Skeletal muscle cell (primary cell): ENCODE measurements around the gene RPRML.
"Not testable (repeated sequence)": the region's sequence is repeated elsewhere in the genome, so short reads cannot be mapped to it uniquely, and the experiment has no call there.

ENCODE experiments used
- DNase-seq: peaks from one replicate; pipeline ENCODE4 v3.0.0-alpha.2; 2010; ENCODE audit warnings: low read depth
- H3K4me3 ChIP-seq: 2 replicates; pipeline ENCODE4 v1.5.1; 2011; ENCODE audit warnings: low read depth, mild to moderate bottlenecking, control low read depth, low read length, moderate library complexity

The RPRML gene

DNA sequence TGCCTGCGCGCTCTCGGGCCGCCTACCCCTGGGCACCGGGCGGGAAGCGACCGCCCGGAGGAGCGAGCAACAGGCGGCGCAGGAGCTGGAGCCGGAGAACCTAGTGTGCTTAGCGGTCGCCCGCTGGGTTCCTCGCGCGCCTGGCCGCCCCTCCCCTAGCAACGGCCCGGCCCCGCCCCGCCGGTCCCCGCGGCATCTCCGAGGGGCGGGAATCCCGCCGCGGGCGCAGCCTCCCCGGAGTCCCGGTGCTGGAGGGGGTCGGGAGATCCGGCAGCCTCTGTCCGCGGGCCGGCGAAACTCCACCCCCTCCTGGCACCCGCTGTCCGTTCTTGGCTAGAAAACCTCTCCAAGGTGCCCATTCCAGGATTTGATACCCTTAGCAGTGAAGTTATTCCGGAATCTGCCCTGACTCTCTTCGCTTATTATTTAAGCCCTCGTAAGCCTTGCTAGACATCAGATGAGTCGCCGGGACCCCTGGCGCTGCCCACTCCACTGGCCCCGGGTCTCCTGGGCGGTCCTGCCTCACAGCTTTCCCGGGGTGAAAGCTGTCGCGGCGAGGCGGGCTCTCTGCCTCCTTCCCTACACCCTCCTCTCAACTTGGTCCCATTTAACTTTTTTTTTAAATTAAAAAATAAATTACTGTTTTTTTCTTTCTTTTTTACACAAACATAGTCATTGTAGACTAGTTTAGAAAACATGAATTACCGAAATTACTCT is at the start of gene RPRML:
Gene RPRML (minus strand): TSS at position 107 of the 717 bp plus-strand sequence. CDS start 246 bp downstream, outside the sequence.
- peak within 1 kb of the TSS; percentile 53 for H3K4me3 ChIP-seq
- DNase-seq: no peak

DNA sequence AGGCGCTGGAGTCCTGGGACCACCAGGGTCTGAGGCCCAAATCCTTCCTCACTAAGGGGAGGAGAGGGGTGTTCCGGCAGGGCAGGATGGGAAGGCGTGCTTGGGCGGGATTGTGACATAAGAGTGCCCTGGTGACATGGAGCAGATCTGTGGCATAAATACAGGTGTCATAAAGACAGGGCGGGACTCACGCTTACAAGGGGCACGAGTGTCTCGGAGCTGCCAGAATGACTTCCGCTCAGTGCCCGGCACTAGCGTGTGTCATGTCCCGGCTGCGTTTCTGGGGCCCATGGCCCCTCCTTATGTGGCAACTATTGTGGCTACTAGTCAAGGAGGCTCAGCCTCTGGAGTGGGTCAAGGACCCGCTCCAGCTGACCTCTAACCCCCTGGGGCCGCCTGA is 37.9 kb upstream of the RPRML start:
- DNase-seq, H3K4me3 ChIP-seq: not testable (repeated sequence)

DNA sequence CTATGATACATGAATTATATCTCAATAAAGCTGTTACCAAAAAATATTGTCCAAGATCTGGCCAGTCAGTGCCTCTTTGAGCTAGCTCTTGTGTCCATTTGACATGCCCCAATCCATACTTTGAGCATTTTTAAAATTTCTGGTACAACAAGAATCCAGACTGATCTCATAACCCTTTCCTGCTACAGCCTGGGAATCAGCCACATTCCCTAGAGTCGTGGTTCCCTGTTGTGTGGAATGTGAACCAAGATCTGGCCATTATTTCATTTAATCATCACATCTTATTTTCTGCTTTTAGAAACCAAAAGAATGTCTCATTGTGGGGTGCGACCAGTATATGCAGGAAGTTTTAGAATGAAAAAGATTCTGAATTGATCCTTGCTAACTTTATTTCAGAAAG is 34.3 kb upstream of the RPRML start:
- DNase-seq: no peak
- H3K4me3 ChIP-seq: no peak overlapping the region

DNA sequence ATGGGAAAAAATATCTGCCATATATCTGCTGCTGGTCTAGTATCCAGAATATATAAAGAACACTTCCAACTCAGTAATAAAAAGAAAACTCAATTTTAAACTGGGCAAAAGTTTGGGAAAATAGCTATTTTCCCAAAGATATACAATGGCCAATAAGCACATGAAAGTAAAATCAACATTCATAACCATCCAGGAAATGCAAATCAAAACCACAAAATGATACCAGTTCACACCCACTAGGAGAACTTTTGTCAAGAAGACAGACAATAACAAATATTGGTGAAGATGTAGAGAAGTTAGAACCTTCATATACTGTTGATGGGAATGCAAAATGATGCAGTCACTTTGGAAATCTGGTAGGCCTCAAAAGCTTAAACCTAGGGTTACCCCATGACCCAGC is 33.4 kb upstream of the RPRML start:
- no peak for DNase-seq
- no peak overlapping the region for H3K4me3 ChIP-seq

DNA sequence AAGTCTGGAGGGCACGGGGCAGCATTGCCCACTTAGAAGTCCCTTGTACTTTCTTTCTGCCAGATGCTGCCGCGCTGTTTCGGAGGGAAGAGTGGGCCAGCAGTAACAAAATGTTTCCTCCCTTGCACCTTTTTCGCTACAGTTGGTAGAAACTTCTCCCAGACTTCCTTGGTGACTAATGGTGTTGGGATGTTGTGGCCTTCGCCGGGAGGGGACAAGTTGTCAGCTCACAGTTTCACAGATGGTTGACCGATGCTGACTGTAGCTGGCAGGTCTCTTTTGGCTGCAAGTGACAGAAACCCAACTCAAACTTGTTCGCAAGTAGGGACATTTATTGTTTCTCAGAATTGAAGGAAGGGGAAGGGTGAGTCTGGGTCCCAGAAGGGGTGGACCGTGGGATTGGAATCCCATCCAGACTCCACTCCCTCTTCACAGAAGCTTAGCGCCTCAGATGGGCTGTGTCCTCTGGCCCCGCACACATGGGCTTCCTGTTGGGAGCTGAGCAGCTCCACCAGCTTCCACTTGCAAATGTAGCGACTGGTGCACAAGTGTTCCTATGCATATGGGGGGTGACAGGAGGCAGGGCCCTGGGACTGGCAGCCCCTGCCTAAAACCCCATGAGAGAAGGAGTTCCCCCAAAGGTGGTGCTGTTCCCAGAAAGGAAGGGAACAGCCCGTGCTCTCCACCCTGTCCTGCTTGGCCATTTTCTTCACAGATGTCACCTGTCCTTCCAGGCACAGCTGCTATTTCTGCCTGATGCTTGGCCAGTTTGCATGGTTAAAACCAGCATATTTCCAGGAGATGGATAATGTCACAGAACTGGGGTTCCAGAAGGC is 30.9 kb upstream of the RPRML start:
- no peak for DNase-seq
- no peak overlapping the region for H3K4me3 ChIP-seq

DNA sequence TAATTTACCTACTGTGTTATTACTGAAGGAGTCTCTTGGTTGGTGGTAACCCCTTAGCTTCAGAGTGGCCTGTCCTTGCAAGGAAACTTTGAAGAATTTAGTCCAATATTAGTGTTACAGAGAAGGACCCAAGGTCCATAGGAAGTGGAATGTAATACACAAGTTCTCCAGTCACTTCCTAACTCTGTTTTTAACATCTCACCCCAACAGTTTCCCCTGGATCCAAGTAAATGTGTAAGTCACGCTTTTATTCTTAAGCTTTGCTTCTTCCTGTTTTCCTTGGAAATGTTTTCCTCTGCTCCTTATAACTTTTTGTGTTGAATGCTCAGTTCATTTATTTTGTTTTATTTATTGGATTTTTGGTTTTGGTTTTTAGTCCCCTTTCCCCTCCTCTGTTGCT is 25.9 kb upstream of the RPRML start:
- DNase-seq: no peak
- H3K4me3 ChIP-seq: no peak overlapping the region

DNA sequence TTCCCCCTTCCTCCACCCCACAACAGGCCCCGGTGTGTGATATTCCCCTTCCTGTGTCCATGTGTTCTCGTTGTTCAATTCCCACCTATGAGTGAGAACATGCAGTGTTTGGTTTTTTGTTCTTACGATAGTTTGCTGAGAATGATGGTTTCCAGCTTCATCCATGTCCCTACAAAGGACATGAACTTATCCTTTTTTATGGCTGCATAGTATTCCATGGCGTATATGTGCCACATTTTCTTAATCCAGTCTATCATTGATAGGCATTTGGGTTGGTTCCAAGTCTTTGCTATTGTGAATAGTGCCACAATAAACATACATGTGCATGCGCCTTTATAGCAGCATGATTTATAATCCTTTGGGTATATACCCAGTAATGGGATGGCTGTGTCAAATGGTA is 24.8 kb upstream of the RPRML start:
- DNase-seq, H3K4me3 ChIP-seq: not testable (repeated sequence)

DNA sequence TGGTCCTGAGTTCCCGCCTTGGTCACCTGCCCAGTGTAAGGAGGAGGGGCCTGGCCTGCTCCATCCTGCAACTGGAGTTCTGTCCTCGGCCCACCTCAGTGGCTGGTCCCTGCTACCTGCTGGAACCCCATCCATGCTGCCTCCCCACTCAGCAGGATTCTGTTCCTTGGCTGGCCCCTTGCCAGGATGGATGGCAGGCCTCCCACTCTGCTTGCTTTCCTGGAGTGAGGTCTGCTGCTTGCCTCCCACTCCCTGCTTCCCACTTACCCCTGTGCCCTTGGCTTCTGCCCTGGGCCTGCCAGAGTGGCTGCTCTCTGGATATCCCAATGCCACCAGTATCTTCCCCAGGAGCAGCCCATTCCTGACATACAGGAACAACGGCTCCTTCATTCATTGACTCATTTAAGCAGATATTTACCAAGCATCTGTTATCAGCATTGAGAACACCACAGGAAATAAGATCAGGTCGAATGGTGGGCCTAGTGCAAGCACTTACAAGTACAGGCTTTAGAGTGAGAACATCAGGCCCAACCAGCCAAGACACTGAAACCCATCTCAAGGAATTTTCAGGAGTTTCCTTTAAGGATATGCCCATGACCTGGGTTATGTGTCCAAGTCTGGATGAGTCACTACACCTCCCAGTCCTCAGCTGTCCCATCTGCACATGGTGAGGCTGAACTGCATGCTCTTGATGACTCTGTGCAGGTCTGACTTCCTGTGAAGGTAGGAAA is 17.0 kb upstream of the RPRML start:
- no peak overlapping the region for H3K4me3 ChIP-seq
- DNase-seq: no peak

DNA sequence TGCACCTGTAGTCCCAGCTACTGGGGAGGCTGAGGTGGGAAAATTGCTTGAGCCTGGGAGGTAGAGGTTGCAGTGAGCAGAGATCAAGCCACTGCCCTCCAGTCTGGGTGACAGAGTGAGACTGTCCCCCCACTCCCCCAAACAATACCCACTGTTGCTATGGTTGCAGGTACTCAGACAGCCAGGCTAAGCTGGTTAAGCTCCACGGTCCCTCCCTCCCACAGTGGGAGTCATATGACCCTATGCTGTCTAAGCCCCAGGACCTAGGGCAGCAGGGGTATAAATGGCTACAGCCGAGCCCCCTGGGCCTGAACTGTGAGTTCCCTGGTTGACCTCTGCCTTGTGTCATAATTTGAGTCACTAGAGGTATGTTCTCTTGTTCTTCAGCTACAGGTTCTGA is 15.9 kb upstream of the RPRML start:
- no peak for DNase-seq
- H3K4me3 ChIP-seq: no peak overlapping the region

DNA sequence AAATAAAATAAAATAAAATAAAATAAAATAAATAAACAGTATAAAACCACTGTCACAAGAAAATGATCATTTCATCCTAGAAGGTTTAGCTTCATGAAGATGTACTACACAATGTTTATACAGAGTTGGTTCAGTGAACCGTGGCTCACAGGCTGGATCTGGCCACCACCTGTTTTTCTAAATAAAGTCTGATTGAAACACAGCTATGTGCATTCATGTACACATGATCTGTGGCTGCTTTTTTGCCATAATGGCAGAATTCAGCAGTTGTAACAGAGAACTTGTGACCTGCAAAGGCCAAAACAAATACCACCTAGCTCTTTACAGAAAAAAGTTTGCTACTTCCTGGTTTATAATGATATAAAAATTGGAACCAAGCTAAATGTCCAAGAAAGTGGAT is 12.6 kb upstream of the RPRML start:
- DNase-seq: no peak
- no peak overlapping the region for H3K4me3 ChIP-seq

DNA sequence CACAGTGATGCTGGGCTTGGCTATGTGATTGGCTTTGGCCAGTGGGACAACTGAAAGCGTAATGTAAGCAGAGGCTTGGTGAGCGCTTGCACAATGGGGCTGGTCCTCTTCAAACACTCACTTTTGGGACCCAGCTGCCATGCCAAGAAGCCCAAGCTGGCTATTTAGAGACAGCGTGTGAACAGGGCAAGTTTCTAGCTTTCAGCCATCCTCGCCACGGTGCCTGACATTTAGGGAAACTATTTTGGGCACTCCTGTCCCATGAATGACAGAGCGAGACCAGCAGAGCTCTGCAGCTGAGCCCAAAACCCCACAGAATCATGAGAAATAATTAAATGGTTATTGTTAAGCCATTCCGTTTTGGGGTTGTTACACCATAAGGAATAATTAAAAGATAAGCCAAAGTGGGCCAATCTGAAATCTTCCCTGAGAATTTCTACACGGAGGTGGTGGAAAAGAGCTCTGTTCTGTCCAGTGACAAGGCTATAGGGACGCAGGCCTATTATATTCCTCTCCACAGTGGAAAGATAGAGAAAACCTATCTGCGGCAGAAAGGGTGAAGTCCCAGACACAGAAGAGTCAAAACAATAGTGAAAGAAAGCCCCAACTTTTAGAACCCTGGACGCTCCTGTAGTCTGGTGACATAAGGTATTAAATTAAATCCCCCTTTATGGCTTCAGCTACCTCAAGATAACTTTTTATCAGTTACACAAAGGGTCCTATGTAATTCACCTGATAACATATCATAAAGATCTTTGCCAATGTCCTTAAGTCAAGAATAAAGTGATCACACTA is 10.8 kb upstream of the RPRML start:
- no peak overlapping the region for H3K4me3 ChIP-seq
- DNase-seq: no peak

DNA sequence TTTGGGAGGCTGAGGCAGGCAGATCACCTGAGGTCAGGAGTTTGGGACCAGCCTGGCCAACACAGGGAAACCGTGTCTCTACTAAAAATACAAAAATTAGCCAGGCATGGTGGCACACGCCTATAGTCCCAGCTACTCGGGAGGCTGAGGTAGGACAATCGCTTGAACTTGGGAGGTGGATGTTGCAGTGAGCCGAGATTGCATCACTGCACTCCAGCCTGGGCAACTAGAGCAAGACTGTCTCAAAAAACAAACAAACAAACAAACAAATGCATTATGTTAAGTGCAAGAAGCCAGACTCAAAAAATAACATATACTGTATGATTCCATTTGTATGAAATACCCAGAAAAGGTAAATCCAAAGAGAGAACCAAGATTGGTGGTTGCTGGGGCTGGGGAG is 8.9 kb upstream of the RPRML start:
- DNase-seq, H3K4me3 ChIP-seq: not testable (repeated sequence)

DNA sequence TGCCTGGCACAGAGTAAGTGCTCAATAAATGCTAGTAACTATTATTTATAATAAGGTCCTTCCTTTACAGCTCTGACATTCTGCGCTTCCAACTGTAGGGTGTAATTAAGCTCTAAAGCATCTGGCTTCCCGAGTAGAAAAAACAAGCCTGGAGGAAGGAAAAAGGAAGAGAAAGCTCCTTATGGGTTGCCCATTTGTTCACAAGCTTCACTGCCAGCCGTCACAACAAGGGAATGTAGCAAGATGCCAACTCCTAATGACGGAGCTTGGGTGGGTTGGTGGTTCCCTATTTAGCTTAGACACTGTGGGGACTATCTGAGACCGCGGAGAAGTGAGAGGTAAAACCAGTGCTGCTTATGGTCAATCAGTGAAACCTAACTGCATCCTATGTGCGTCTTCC is 7.3 kb upstream of the RPRML start:
- DNase-seq: no peak
- H3K4me3 ChIP-seq: no peak overlapping the region

DNA sequence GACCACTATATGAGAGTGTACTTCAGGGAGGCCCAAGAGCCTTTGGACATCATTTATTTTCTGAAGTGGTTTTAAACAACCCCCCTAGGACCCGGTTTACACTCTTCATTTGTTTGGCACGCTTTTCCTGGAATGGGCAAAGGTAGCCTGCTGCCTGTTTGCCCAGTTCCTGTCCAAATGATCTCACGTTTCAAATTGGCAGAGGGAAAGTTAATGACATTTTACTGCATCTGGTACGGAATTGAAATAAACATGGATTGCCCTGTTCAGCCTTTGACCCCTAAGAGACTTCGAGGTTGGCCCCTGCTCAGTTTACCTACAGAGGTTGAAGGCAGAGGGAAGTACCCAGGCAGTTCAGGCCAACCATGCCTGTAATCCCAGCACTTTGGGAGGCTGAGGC is 5.8 kb upstream of the RPRML start:
- no peak for DNase-seq
- no peak overlapping the region for H3K4me3 ChIP-seq

DNA sequence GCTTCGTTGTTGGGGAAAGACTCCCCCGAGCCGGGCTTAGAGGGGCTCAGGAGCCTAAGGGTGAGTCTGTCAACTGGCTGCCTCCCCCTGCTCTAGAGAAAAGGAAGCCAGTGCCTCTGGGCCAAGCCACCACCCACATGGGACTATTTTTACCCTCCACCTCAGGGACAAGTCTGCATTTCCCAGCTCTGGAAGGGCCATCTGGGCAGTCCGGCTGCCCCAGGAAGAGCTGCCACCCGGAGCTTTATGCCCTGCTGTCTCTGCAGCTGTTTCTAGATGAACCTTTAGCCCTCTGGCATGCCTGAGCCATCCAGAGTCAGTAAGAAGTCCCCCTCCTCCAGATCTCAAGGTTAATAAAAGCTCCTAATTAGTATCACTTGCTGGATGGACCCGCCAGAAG is 5.3 kb upstream of the RPRML start:
- DNase-seq: no peak
- no peak overlapping the region for H3K4me3 ChIP-seq

DNA sequence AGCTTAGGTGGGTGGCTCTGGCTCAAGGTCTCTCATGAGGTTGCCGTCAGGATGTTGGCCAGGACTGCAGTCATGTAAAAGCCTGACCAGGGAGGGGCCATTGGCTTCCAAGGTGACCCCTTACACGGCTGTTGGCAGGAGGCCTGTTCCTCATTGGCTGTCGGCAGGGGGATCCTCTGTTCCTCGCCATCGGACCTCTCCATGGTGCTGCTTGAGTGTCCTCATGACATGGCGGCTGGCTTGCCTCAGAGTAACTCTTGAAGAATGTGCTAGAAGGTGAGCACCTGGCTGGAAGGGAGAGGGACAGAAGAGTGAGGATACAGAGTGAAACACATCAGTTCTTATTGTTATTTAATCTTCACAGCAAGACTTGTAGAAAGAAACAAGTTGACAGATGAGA is 4.7 kb upstream of the RPRML start:
- H3K4me3 ChIP-seq: no peak overlapping the region
- no peak for DNase-seq

DNA sequence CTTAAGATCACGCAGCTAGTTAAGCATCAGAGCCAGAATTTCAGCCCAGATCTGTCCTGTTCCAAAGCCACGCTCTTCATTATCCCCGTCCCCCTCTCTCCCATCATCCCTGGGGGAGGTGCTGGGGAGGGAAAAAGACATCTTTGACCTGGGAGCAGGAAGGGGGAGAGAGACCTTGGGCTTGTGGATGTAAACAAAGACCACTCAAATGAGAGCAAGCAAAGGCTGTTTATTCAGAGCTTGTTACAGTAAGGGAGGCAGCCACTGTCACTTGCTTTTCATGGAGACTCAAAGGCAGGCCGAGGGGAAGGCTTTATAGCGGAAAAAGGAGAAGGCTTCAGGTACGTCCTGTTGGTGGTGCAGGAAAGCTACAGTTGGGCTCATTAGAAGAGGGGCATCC is 3.5 kb upstream of the RPRML start:
- H3K4me3 ChIP-seq: no peak overlapping the region
- no peak for DNase-seq

DNA sequence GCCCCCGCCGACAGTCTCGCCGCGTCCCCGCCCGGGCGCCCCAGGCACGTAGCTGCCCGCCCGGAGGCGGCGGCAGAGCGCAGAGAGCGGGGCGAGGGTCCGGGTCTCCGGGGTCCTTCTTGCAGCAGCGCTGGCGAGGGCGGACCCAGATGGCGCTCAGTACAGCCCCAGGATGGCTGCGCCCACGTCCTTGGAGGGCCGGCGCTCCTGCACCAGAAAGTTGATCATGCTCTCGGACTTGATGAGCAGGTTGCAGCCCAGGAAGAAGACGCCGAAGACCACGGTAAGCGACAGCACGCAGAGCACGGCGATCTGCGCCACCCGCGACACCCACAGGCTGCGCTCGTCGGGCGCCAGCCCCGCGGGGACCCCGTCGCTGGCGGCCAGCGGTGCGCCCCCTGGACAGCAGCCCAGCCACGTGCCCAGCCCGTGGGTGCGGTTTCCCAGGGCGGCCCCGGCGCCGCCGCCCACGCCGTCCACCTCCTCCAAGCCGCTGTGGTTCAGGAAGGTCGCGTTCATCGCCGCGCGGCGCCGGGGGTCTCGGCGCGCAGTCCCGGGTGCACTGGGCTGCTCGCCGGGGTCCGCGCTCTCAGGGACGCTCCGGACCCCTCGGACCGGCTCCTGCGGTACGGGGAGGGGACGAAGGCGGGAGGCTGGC is 435 bp downstream of the RPRML start:
- H3K4me3 ChIP-seq: peak overlapping the region; percentile 53
- no peak for DNase-seq
